SK-N-SH treated with all-trans-retinoic acid at 6 μM for 48 hours (cell line): Measurements from ENCODE around the gene FUBP3.

ENCODE experiments used
- ATAC-seq: fragments of 200-7000 bp; cut with Tn5 transposase; 3 replicates; pipeline ENCODE4 v1.9.1; 2020; ENCODE audit warnings: mild to moderate bottlenecking, moderate library complexity
- ARNTL ChIP-seq: fragments of 450-650 bp; formaldehyde crosslinking; IDR thresholded peaks from 2 replicates; pipeline ENCODE4 v1.5.0; 2020; ENCODE audit warnings: low read depth, mild to moderate bottlenecking, moderate library complexity, borderline replicate concordance
- BACH2 ChIP-seq: fragments of 250-450 bp; sonication (Bioruptor Pico); IDR thresholded peaks from 2 replicates; pipeline ENCODE4 v1.9.0; 2021; ENCODE audit warnings: mild to moderate bottlenecking, borderline replicate concordance
- CSDC2 ChIP-seq: fragments of 250-450 bp; sonication (Bioruptor Pico); IDR thresholded peaks from 2 replicates; pipeline ENCODE4 v1.5.0; 2020; ENCODE audit warnings: mild to moderate bottlenecking, moderate library complexity
- ESRRG ChIP-seq: fragments of 250-450 bp; sonication (Bioruptor Pico); IDR thresholded peaks from 2 replicates; pipeline ENCODE4 v1.6.1; 2021; ENCODE audit warnings: mild to moderate bottlenecking
- GLIS3 ChIP-seq: fragments of 250-450 bp; sonication (Bioruptor Pico); IDR thresholded peaks from 2 replicates; pipeline ENCODE4 v1.5.0; 2020; ENCODE audit warnings: mild to moderate bottlenecking, moderate library complexity
- OSR1 ChIP-seq: fragments of 250-450 bp; sonication (Bioruptor Pico); IDR thresholded peaks from 2 replicates; pipeline ENCODE4 v1.8.0; 2022; ENCODE audit warnings: moderate library complexity, mild to moderate bottlenecking, inconsistent platforms
- PPARA ChIP-seq: fragments of 250-450 bp; sonication (Bioruptor Pico); IDR thresholded peaks from 2 replicates; pipeline ENCODE4 v1.5.0; 2020; ENCODE audit warnings: mild to moderate bottlenecking, borderline replicate concordance
- SNAI2 ChIP-seq: fragments of 250-450 bp; sonication (Bioruptor Pico); IDR thresholded peaks from 2 replicates; pipeline ENCODE4 v1.5.0; 2020; ENCODE audit warnings: mild to moderate bottlenecking, moderate library complexity
- ZC3H10 ChIP-seq: fragments of 250-450 bp; sonication (Bioruptor Pico); IDR thresholded peaks from 2 replicates; pipeline ENCODE4 v1.5.1; 2021; ENCODE audit warnings: mild to moderate bottlenecking, moderate library complexity
- ZFP3 ChIP-seq: fragments of 250-450 bp; sonication (Bioruptor Pico); IDR thresholded peaks from 2 replicates; pipeline ENCODE4 v1.5.0; 2020; ENCODE audit warnings: mild to moderate bottlenecking, moderate library complexity
- ZFP30 ChIP-seq: fragments of 450-650 bp; formaldehyde crosslinking; IDR thresholded peaks from 2 replicates; pipeline ENCODE4 v1.5.0; 2022; ENCODE audit warnings: mild to moderate bottlenecking, moderate library complexity
- ZNF565 ChIP-seq: fragments of 450-650 bp; formaldehyde crosslinking; conservative IDR thresholded peaks from 2 replicates; pipeline ENCODE4 v1.5.0; 2020; ENCODE audit warnings: low read depth, mild to moderate bottlenecking, moderate library complexity
- ZNF70 ChIP-seq: fragments of 450-650 bp; formaldehyde crosslinking; IDR thresholded peaks from 2 replicates; pipeline ENCODE4 v1.5.0; 2020; ENCODE audit warnings: mild to moderate bottlenecking, moderate library complexity
- ZNF8 ChIP-seq: fragments of 450-650 bp; formaldehyde crosslinking; IDR thresholded peaks from 2 replicates; pipeline ENCODE4 v1.5.0; 2020; ENCODE audit warnings: mild to moderate bottlenecking, moderate library complexity
- TF ChIP-seq, protein P1 (sequence below): fragments of 250-450 bp; sonication (Bioruptor Pico); IDR thresholded peaks from 2 replicates; pipeline ENCODE4 v1.8.0; 2020; ENCODE audit warnings: mild to moderate bottlenecking, moderate library complexity, borderline replicate concordance
- TF ChIP-seq, protein P2 (sequence below): fragments of 250-450 bp; sonication (Bioruptor Pico); IDR thresholded peaks from 2 replicates; pipeline ENCODE4 v1.5.1; 2021; ENCODE audit warnings: mild to moderate bottlenecking, moderate library complexity
- TF ChIP-seq, protein P3 (sequence below): fragments of 250-450 bp; sonication (Bioruptor Pico); IDR thresholded peaks from 2 replicates; pipeline ENCODE4 v1.5.0; 2020; ENCODE audit warnings: mild to moderate bottlenecking, moderate library complexity
- TF ChIP-seq, protein P4 (sequence below): fragments of 250-450 bp; sonication (Bioruptor Pico); IDR thresholded peaks from 2 replicates; pipeline ENCODE4 v1.5.1; 2020; ENCODE audit warnings: low read depth, mild to moderate bottlenecking, moderate library complexity

FUBP3 gene

DNA sequence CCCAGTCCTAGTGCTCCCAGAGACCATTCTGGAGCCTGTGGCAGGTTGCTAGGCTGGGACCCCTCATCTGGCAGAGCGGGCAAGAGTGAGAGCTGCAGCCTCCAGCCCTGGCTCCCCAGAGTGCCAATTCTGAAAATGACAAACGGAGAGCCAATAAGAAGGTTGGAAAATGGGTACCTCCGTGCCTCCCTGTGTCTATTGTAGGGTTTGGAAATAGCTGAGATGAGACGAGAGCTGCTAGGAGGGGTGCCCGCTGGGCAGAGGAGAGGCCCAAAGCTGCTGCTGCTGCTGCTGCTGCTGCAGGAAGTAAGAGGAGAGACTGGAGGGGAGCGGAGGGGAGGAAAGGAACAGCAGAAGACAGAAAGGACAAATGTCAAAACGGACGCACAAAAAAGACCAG lies 36.0 kb upstream of the FUBP3 start (continued):
- TF ChIP-seq, protein P1, sequence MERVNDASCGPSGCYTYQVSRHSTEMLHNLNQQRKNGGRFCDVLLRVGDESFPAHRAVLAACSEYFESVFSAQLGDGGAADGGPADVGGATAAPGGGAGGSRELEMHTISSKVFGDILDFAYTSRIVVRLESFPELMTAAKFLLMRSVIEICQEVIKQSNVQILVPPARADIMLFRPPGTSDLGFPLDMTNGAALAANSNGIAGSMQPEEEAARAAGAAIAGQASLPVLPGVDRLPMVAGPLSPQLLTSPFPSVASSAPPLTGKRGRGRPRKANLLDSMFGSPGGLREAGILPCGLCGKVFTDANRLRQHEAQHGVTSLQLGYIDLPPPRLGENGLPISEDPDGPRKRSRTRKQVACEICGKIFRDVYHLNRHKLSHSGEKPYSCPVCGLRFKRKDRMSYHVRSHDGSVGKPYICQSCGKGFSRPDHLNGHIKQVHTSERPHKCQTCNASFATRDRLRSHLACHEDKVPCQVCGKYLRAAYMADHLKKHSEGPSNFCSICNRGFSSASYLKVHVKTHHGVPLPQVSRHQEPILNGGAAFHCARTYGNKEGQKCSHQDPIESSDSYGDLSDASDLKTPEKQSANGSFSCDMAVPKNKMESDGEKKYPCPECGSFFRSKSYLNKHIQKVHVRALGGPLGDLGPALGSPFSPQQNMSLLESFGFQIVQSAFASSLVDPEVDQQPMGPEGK = no peak

DNA sequence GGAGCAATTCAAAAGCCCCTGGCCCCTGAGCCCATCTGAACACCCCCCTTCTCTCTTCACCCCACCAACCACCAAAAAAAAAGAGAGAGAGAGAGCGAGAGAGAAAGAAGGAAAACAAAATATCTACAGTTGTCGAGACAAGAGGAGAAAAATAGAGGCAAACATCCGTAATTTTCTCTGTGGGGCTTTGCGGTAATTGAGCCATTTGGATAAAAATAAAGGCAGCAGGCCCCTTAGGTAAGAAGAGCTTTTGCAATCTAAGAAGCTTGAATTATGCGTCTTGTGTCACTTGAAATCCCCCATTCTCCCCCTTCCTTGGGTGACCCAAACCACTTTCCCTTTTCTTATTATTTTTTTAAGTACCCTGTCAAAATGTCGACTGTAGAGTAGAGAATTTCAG lies 35.5 kb upstream of the FUBP3 start:
- TF ChIP-seq OSR1 (CRISPR knock-in tag) (no peak), BACH2 (CRISPR knock-in tag) (no peak), CSDC2 (CRISPR knock-in tag) (no peak), ZFP30 (CRISPR knock-in tag) (no peak), GLIS3 (CRISPR knock-in tag) (no peak), PPARA (CRISPR knock-in tag) (no peak), ARNTL (CRISPR knock-in tag) (no peak), ZNF565 (no peak), ESRRG (CRISPR knock-in tag) (no peak), ZNF8 (CRISPR knock-in tag) (no peak), ZFP3 (CRISPR knock-in tag) (no peak), SNAI2 (no peak), ZC3H10 (CRISPR knock-in tag) (no peak)
- TF ChIP-seq, protein P2, sequence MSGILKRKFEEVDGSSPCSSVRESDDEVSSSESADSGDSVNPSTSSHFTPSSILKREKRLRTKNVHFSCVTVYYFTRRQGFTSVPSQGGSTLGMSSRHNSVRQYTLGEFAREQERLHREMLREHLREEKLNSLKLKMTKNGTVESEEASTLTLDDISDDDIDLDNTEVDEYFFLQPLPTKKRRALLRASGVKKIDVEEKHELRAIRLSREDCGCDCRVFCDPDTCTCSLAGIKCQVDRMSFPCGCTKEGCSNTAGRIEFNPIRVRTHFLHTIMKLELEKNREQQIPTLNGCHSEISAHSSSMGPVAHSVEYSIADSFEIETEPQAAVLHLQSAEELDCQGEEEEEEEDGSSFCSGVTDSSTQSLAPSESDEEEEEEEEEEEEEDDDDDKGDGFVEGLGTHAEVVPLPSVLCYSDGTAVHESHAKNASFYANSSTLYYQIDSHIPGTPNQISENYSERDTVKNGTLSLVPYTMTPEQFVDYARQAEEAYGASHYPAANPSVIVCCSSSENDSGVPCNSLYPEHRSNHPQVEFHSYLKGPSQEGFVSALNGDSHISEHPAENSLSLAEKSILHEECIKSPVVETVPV = no peak
- TF ChIP-seq, protein P3, sequence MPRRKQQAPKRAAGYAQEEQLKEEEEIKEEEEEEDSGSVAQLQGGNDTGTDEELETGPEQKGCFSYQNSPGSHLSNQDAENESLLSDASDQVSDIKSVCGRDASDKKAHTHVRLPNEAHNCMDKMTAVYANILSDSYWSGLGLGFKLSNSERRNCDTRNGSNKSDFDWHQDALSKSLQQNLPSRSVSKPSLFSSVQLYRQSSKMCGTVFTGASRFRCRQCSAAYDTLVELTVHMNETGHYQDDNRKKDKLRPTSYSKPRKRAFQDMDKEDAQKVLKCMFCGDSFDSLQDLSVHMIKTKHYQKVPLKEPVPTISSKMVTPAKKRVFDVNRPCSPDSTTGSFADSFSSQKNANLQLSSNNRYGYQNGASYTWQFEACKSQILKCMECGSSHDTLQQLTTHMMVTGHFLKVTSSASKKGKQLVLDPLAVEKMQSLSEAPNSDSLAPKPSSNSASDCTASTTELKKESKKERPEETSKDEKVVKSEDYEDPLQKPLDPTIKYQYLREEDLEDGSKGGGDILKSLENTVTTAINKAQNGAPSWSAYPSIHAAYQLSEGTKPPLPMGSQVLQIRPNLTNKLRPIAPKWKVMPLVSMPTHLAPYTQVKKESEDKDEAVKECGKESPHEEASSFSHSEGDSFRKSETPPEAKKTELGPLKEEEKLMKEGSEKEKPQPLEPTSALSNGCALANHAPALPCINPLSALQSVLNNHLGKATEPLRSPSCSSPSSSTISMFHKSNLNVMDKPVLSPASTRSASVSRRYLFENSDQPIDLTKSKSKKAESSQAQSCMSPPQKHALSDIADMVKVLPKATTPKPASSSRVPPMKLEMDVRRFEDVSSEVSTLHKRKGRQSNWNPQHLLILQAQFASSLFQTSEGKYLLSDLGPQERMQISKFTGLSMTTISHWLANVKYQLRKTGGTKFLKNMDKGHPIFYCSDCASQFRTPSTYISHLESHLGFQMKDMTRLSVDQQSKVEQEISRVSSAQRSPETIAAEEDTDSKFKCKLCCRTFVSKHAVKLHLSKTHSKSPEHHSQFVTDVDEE = no peak
- TF ChIP-seq, protein P4, sequence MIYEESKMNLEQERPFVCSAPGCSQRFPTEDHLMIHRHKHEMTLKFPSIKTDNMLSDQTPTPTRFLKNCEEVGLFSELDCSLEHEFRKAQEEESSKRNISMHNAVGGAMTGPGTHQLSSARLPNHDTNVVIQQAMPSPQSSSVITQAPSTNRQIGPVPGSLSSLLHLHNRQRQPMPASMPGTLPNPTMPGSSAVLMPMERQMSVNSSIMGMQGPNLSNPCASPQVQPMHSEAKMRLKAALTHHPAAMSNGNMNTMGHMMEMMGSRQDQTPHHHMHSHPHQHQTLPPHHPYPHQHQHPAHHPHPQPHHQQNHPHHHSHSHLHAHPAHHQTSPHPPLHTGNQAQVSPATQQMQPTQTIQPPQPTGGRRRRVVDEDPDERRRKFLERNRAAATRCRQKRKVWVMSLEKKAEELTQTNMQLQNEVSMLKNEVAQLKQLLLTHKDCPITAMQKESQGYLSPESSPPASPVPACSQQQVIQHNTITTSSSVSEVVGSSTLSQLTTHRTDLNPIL (CRISPR knock-in tag) = no peak
- ATAC-seq = no peak

DNA sequence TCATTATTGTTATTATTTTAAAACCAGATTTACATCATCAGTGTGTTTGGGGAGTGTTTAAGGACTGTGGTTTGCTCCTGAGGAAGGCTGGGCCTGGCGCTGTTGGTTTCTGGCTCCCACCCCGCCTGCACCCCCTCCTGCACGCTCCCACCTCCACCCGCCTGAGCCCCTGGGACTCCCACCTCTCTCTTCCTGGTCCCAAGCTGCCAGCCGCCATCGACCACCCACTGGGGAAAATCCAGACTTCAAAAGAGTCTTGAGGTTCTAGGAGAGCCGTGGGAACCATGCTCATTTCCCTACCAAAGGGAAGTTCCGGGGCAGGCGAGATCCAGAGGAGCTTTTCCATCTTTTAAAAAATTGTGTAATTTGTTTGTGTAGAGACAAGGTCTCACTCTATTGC lies 35.0 kb upstream of the FUBP3 start:
- TF ChIP-seq ZNF70 (CRISPR knock-in tag) (no peak), SNAI2 (no peak), ZC3H10 (CRISPR knock-in tag) (no peak), ARNTL (CRISPR knock-in tag) (no peak), BACH2 (CRISPR knock-in tag) (no peak)
- TF ChIP-seq, protein P4 (CRISPR knock-in tag) = no peak
- TF ChIP-seq, protein P3 = no peak
- ATAC-seq = no peak
